AML-193 (cell line): ENCODE measurements around the gene PTMA.
A peak's percentile ranks its signal among the peaks of the same experiment; 100 is the strongest.
"Not testable (repeated sequence)": the region's sequence is repeated elsewhere in the genome, so short reads cannot be mapped to it uniquely, and the experiment has no call there.

Experiments
- DNase-seq, 2 experiments: peaks; one replicate each; lab custom pipeline; 2025; lab: John Stamatoyannopoulos, UW

Gene PTMA

DNA sequence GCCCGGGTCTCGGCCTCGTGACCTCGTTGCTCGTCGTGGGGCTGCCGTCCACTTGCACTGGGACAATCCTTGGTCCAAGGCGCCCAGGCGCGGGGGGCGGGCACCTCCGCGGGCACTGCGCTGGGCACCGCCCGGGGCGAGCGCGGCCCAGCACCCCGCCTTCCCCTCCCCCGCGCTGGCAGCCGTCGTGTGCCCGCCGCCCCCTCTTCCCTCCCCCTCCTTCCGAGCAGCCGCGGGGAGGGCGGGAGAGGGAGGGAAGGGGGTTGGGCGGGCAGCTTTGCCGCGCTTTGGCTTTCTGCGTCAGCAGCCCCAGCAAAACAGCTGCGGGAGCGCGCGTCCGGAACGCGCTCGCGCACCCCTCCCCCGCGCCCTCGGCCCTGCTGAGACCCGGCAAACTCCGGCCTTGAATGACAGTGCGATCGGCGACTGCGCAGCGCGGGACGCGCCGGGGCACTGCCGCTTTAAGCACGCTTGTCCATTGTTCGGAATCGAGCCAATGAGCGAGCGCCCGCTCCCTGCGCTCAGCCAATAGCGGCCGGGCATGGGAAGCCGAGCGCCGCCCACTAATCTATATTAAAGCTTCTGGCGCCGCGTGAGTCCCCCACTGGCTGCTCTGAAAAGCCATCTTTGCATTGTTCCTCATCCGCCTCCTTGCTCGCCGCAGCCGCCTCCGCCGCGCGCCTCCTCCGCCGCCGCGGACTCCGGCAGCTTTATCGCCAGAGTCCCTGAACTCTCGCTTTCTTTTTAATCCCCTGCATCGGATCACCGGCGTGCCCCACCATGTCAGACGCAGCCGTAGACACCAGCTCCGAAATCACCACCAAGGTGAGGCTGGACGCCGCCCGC lies at the start of gene PTMA:
TSS of gene PTMA (plus strand) at position 599 of the 846 bp plus-strand sequence. CDS start at position 781, 182 bp downstream.
- peak; percentile 97 to 98 for DNase-seq

DNA sequence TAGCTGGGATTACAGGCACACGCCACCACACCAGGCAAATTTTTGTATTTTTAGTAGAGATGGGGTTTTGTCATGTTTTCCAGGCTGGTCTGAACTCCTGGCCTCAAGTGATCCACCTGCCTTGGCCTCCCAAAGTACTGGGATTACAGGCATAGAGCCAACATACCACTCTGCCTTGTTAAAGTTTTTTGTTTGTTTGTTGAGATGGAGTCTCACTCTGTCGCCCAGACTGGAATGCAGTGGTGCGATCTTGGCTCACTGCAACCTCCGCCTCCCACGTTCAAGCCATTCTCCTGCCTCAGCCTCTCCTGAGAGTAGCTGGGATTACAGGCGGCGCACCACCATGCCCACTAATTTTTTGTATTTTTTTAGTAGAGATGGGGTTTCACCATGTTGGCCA lies 48.3 kb upstream of the PTMA start:
- not testable (repeated sequence) for DNase-seq

- DNase-seq, result no peak
Observed at GRCh38 chr2:231660860-231661259, 47.5 kb upstream of the PTMA start.

GRCh38 chr2:231661422-231662027 lies 46.8 kb upstream of the PTMA start:
- DNase-seq, result no peak

DNA sequence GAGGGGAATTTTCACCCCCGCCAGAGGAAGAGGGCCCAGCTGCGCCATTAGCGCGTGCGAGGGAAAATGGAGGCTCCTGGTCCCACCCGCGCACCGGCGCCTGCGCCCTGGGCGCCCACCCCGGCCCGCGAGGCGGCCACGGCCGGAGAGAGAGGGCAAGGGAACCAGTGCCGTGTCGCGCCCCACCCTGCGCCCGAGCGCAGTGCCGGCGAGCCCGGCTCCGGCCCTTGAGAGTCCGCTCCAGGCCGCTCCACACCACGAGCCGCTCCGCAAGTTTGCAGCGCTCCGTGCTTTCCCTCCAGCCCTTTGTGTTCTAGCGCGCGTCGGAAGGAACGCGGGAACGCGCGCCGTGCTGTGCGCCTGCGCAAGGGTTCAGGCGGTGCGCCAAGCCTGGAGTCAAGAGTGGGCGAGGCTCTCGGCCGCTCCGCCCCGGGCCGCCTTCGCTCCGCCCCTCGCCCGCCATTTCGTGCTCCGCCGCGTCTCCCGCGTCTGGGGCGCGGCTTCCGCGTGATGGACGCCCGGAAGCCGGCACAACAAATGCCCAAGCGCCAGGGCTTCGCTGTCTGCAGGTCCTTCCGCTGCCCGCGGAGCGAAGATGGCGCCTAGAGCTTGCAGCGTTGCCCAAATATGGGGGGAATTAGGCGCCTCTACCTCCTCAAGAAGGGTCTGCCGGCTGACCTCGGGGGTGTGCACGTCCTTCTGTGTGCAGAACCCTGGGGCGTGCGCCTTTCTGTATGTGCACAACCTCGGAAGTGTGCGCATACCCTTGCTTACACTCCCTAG lies 46.1 kb upstream of the PTMA start:
- peak; percentile 87 to 93 for DNase-seq

DNA sequence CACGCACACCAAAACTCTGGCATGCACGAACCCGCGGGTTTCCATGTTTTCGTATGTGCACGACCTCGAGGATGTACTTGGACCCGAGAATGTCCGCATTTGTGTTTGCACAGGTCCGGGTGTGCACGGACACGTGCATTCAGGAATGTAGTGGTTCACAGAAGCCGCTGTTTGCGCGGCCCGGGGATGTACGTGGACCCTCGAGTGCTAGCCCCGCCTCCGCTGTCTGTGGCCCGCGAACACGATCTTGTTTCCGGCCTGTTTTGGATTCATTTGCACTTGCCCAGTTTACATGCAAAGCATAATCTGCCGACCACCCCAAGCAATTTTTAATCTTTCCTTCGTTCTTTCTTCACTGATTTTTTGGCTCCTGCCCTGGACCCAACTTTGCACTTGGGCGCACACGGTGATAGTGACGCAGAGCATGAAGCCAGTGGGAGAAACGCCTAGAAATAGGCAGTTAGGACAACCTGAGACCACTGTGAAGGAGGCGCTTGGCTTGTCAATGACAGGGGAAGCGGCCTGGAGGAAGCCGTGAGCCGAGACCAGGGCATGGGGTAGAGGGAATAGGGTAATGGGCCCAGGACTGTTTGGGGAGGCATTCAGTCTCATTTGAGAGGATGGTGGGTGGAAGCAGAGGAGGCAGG lies 45.4 kb upstream of the PTMA start:
- no peak for DNase-seq

DNA sequence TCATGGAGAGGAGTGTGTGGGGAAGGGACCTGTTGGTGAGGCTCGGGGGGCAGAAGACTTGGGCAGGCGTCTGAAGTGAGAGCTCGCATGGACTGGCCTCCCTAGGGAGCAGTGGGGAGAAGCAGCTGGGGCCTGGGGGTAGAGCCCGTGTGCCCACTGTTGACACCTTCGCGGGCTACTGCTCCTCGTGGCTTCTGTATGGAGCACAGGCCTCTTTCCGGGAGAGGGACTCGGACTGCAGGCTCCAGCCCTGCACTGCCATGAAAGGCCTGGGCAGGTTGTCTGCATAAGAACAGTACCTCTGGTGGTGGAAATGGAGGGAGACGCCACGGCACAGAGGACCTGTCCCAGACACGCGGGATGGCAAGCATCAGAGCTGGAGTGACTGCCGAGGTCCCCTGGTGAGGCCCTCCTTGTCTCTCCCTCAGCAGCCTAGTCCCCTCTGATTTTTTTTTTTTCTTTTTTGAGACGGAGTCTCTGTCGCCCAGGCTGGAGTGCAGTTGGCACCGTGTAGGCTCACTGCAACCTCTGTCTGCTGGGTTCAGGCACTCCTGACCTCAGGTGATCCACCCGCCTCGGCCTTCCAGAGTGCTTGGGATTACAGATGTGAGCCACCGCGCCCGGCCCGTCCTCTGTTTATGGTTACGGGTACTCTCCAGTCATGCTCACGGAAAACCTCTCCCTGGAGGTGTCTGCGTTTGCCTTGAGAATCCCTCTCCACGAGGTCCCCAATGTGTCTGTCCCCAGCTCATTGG lies 44.7 kb upstream of the PTMA start:
- no peak for DNase-seq

DNA sequence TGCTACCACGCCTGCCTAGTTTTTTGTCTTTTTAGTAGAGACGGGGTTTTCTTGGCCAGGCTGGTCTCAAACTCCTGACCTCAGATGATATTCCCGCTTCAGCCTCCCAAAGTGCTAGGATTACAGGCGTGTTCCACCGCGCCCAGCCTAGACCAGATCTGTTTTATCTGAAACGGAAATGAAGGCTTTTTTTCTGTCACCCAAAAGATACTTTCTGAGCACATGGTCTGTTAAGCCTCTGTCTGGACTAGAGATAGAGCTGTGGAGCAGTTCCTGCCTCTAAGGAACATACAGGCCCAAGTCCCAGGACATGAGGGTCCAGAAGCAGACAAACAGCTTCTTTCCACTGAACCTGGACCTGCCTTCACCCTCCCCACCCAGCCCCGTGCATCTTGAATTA lies 43.6 kb upstream of the PTMA start:
- no peak for DNase-seq

DNA sequence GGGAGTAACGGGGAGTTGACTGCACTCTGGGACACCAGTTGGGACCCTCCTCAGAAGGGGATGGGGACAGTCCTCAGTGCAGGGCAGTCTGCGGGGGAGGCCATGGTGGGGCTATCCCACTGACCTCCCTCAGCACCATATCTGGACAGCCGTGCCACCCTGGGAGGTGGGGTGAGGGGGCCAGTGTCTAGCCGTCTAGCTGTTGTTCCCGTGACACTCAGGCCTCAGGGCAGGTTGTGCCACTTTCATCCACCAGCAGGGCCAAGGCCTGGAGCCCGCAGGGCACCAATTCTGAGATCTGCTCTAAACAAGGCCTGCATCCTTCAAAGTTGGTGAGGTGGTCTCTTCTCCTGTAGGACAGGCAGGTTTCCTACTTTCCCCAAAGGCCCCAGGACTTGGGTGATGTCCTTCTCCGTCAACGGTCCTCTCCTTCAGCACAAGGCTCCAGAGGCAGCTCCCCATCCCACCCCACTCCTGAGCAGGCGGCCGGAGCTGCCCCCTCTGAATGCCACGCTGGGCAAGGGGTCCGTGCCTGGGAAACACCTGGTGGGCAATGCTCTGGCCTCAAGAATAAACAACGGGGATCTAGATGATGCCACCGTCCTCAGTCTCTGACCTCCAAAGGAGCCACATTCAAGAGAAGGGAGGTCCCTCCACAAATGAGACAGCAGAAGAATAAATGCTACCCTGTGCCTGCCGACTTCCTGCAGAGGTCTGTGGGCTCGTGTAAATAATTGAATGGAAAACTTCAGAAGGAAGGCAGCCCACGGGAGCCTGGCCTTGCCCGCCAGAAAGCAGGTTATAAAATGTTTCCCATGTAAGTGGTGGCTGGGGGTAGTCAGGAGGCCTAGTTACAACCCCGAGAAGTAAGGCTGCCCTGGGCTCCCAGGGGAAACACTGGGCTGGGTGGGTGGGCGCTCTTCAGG lies 42.8 kb upstream of the PTMA start:
- no peak for DNase-seq

- peak; percentile 90 to 91 for DNase-seq
Observed at GRCh38 chr2:231666171-231667095, 41.9 kb upstream of the PTMA start.

- DNase-seq, result no peak
Observed at GRCh38 chr2:231667096-231667427, 41.3 kb upstream of the PTMA start.

DNA sequence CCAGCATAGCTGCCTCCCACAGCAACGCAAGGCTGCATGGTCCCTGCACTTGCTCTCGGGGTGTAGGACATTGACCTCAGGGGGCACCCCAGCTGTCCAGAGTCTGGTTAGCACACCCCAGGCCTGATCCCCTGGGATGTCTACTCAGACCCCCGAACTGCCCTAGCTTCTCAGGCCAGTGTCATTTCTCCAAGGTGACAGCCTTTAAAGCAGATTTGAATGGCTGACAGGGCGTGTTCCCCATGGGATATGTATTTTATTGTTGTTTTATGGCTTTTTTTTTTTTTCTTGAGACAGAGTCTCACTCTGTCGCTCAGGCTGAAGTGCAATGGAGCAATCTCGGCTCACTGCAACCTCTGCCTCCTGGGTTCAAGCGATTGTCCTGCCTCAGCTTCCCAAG lies 40.8 kb upstream of the PTMA start:
- DNase-seq, result no peak

DNA sequence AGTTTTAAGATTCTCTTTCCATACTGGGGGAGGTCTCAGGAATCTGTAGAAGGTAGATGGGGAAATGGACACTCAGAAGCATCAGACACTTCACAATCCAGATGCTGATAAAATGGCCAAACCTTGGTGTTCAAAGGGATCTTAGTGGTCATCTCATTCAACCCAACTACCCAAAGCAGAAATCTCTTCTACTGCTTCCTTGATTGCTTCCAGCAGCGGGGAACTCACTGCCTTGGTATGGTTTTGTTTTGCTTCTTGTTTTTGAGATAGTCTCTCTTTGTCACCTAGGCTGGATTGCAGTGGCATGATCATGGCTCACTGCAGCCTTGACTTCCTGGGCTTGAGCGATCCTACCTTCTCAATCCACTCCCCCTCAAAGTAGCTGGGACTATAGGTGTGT lies 39.3 kb upstream of the PTMA start:
- DNase-seq, result no peak

DNA sequence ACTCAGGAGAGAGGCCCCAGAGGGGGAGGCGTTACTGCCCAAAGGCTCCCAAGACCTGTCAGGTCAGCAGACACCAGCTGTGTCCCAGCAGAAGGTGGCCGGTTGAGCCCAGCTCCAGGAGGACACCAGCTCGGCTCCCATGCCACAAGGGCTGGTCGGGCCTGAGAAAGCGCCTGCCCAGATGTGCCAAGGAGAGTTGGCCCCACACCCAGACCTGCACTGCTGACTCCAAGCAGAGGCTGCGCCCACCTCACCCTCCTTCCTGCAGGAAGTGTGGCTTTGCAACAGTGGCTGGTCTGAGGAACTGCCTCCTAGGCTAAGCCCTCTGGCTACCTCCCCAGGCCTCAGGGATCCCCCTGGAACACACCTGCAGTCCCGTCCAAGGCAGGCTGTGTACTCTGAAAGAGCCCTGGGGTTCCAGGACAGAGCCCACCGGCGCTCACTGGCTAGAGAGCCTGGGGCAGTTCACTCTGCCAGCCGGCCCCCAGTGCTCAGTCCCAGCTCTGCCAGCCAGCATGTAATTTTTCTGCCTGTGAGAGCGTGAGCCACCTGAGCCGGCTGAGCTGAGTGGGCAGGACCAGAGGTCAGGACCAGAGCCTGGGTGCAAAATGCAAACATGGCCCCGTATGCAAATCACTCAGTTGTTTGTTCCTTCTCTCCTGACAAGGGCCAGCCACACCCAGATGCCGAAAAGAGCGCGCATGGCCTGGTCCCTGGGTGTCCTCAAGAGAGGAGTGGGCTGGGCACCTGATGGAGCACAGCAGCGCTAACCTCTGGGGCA lies 36.9 kb upstream of the PTMA start:
- DNase-seq, result peak in 1 of 2 experiments; percentile 20

- no peak for DNase-seq
Observed at GRCh38 chr2:231672617-231673347, 35.5 kb upstream of the PTMA start.

GRCh38 chr2:231673348-231673770 lies 35.0 kb upstream of the PTMA start:
- no peak for DNase-seq

DNA sequence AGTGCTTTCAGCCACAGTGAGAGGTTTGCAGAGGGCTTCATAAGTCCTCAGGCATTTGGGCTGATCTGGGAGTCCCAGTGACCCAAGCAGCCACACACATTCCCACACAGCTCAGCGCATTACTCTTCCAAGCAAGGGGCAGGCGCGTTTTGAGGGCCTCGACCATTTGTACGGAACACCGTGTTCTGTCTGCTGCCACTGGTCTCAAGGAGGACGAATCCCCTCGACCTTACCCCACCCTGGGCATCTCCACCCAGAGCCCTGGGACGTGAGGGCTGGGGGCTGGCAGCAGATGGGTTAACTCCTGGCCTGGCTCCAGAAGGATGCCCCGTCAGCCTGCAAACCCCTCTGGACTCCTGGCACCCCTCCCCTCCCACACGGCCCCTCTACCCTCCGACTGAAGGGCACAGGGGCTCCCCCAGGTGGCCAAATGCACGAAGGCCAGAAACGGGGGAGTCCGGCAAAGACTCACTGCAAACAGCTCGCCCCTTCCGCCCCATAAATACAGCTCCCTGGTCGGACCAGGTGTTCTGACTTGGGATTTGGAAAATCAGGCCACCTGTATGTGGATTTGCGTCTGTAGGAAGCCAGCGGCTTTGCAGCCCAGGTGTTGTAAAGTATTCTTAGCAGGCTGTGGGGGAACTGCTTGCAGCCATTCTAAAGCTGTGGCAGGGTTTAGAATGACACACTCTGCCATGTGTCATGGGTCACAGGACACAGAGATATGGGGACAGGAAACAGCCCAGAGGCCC lies 33.6 kb upstream of the PTMA start:
- peak; percentile 60 to 63 for DNase-seq
